ENCODE results near the gene MRPL12.

MRPL12 gene

DNA sequence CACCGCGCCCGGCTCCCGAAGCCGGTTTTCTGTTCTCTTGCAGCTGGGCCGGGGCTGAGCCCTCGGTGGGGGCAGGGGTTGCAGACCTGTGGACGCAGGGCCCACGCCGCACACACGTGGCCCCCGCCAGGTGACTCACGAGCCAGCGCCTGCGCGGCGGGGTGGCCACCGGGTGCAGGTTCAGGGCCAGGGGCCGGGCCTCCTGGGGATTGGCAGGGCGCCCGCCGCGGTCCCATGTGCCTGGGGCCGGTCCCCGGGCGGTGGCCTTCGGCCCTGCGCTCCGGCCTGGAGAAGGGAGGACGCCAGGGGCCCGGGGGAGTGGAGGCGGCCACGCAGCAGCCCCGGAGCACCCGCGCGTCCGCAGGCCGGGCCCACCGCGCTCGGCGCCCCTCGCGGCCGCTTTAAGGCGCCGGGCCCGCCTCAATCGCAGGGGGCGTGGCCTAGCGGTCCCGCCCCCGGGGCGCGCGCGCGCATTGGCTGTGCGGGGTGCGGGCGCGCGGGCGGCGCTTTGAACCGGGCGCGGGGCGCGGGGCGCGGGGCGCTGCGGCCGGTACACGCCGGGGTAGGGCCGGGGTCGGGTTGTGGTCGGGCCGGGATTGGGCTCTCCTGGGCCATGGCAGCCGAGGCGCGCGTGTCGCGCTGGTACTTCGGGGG, 8.8 kb downstream of the MRPL12 start, which contains the start of gene SLC25A10:
Gene SLC25A10, plus strand, starts transcription at position 471 of the 654 bp plus-strand sequence. Its CDS starts 143 bp downstream, at position 614.
- DNase-seq (ENCODE audit: low read depth, low spot score), result peak; percentile 46
- no peaks in the 10 kb centered on the region for H3K9me3 ChIP-seq (ENCODE audit: insufficient read depth, low read length)
- H3K4me3 ChIP-seq (ENCODE audit: insufficient read length, low read depth), result peak within 1 kb of the TSS; percentile 86
- H3K4me1 ChIP-seq (ENCODE audit: insufficient read depth, insufficient read length), result peaks cover 24% of the 10 kb centered on the region
- TF ChIP-seq SUZ12 (IDR thresholded peaks at IDR 0.05; ENCODE audit: extremely low read depth, insufficient read depth, insufficient read length) (no peak), YY1 (IDR thresholded peaks at IDR 0.05; ENCODE audit: insufficient read depth, insufficient read length) (no peak), ZNF274 (IDR thresholded peaks at IDR 0.05; ENCODE audit: low read depth, low read length) (no peak)
- H3K36me3 ChIP-seq (ENCODE audit: insufficient read depth, insufficient read length, low read length), result peaks cover 35% of the 10 kb centered on the region
- no peaks in the 10 kb centered on the region for H3K27me3 ChIP-seq (ENCODE audit: insufficient read depth, insufficient read length)
- H3K9ac ChIP-seq (ENCODE audit: insufficient read length, low read depth), result peak within 1 kb of the TSS; percentile 96

DNA sequence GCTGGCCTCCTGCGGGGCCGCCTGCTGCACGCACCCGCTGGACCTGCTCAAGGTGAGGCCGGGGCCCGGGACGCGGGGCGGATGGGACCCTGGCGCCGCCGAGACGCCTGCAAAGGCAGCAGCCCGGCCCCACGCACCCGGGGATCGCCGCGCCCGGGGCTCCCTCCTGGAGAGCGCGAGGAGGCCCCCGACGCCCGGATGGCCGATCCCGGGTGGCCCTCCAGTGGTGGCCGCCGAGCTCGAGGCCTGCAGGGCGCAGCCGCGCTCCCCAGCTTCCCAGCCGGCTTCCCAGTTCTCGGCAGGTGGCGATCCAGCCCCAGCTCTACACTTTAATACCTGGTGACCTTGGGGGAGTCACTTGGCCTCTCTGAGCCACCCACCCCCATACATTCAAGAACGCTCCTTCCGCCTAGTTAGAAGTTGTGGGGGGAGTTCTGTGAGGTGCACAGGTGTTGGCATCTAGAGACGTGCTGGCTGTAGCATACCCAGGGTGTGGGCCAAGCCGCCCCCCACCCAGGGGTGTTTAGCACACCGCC, 9.4 kb downstream of the MRPL12 start:
- H3K36me3 ChIP-seq (ENCODE audit: insufficient read depth, insufficient read length, low read length), result peaks cover 32% of the 10 kb centered on the region

DNA sequence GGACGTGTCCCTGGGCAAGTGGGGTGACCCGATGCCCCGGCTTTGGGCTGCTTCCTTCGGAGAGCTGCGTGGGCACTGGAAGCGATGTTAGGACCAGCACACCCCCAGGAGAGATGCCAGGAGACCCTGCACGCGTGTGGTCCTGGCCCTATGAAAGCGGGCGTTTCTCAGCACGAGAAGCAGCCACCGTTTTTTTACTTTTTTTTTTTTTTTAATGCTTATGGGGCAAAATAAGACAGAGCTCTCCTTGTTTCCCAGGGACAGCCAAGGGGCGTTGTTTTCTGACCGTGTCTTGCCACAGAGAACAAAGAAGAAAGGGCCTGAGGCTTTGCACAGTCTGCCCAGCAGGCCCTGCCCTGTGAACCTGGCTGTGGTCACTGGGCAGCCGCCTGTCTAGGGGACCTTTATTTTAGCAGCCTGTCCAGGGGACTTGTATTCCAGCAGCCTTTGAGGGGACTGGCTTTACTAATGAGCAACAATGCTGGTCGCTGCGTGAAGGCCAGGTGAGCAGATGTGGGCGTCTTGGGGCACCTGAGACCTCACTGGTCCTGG, 9.9 kb downstream of the MRPL12 start:
- H3K36me3 ChIP-seq (ENCODE audit: insufficient read depth, insufficient read length, low read length), result peaks cover 32% of the 10 kb centered on the region
- H3K9ac ChIP-seq (ENCODE audit: insufficient read length, low read depth), result peak overlapping the region; percentile 96
- H3K4me1 ChIP-seq (ENCODE audit: insufficient read depth, insufficient read length), result peaks cover 24% of the 10 kb centered on the region
- DNase-seq (ENCODE audit: low read depth, low spot score), result no peak
- H3K27me3 ChIP-seq (ENCODE audit: insufficient read depth, insufficient read length), result no peaks in the 10 kb centered on the region
- H3K9me3 ChIP-seq (ENCODE audit: insufficient read depth, low read length), result no peaks in the 10 kb centered on the region
- peak overlapping the region; percentile 86 for H3K4me3 ChIP-seq (ENCODE audit: insufficient read length, low read depth)
- no peak for TF ChIP-seq SUZ12 (IDR thresholded peaks at IDR 0.05; ENCODE audit: extremely low read depth, insufficient read depth, insufficient read length)
- TF ChIP-seq ZNF274 (IDR thresholded peaks at IDR 0.05; ENCODE audit: low read depth, low read length), result no peak
- no peak for TF ChIP-seq YY1 (IDR thresholded peaks at IDR 0.05; ENCODE audit: insufficient read depth, insufficient read length)

More for the DNA sequence above, 9.4 kb downstream of the MRPL12 start:
- Histone ChIP-seq H3K4me1 (ENCODE audit: insufficient read depth, insufficient read length) (peaks cover 24% of the 10 kb centered on the region), H3K9ac (ENCODE audit: insufficient read length, low read depth) (peak overlapping the region; percentile 96), H3K9me3 (ENCODE audit: insufficient read depth, low read length) (no peaks in the 10 kb centered on the region), H3K27me3 (ENCODE audit: insufficient read depth, insufficient read length) (no peaks in the 10 kb centered on the region), H3K4me3 (ENCODE audit: insufficient read length, low read depth) (peak overlapping the region; percentile 86)
- DNase-seq (ENCODE audit: low read depth, low spot score), result no peak
- TF ChIP-seq ZNF274 (IDR thresholded peaks at IDR 0.05; ENCODE audit: low read depth, low read length), result no peak
- no peak for TF ChIP-seq YY1 (IDR thresholded peaks at IDR 0.05; ENCODE audit: insufficient read depth, insufficient read length)
- no peak for TF ChIP-seq SUZ12 (IDR thresholded peaks at IDR 0.05; ENCODE audit: extremely low read depth, insufficient read depth, insufficient read length)

DNA sequence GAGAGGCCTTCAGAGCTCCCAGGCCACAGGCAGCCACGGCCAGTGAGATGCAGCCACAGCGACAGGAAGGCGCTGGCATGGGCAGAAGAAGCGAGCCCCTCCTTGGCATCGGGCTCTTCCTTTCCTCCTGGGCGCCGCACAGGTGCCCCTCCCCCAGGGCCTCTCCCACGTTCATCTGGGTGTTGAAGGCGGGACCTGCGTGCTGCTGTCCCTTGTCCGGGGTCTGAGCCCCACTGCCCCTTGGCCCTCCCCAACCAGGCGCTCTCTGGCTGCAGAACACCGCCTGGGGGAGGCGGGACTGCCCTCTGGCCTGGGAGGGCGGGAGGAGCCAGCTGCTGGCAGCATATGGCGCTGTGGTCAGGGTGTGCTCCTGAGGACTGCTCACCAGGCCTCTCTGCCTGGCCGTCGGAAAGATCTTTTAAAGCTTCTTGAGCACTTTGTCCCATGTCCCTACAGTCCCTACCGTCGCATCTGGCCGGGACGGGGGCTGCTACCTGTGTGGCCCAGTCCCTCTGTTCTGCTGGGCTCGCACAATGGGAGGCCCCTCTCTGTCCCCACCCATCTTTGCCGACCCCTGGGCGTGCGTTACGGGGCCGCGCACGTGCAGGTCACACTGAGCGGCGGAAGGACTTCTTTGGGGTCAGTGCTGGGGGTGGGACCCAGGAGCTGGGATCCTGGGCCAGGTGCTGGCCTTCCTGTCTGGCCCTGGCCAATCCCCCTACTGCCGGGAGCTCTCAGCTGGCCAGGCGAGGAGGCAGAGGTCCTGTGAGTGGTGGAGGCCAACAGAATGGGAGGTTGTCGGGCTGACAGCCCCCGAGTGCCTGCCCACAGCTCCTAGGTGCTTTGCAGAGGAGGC, 10.6 kb downstream of the MRPL12 start:
- Histone ChIP-seq H3K36me3 (ENCODE audit: insufficient read depth, insufficient read length, low read length) (peaks cover 29% of the 10 kb centered on the region), H3K4me1 (ENCODE audit: insufficient read depth, insufficient read length) (peaks cover 22% of the 10 kb centered on the region), H3K4me3 (ENCODE audit: insufficient read length, low read depth) (peak overlapping the region; percentile 86), H3K9ac (ENCODE audit: insufficient read length, low read depth) (peak overlapping the region; percentile 96), H3K27me3 (ENCODE audit: insufficient read depth, insufficient read length) (no peaks in the 10 kb centered on the region), H3K9me3 (ENCODE audit: insufficient read depth, low read length) (no peaks in the 10 kb centered on the region)
- no peak for DNase-seq (ENCODE audit: low read depth, low spot score)
- TF ChIP-seq YY1 (IDR thresholded peaks at IDR 0.05; ENCODE audit: insufficient read depth, insufficient read length), result no peak
- TF ChIP-seq ZNF274 (IDR thresholded peaks at IDR 0.05; ENCODE audit: low read depth, low read length), result no peak
- TF ChIP-seq SUZ12 (IDR thresholded peaks at IDR 0.05; ENCODE audit: extremely low read depth, insufficient read depth, insufficient read length), result no peak

DNA sequence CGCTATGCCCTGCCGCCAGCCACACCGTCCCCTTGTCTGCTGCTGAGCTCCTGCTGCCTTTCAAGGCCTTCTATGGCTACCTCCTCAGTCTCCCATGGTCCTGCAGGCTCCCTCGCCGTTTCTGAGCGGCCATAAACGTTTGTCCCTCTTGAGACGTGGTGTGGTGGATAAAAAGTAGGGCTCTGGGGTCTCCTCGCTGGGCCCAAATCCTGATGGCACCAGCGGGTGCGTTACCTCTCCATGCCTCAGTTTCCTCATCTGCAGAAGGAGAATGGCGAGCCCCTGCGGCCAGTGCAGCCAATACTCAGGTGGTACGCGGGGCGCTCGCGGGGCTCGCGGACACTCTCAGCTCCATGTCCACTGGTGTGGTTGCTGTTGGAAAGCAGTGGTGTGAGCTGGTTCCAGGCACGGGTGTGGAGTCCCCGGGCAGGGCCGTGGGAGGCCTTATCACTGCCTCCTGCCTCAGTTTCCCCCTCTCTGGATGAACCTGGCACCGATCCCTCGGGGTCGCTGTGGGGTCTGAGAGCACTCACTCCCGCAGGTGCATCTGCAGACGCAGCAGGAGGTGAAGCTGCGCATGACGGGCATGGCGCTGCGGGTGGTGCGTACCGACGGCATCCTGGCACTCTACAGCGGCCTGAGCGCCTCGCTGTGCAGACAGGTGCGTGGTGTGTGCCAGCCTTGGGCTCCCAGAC, 11.4 kb downstream of the MRPL12 start:
- peak overlapping the region; percentile 96 for H3K9ac ChIP-seq (ENCODE audit: insufficient read length, low read depth)
- no peak overlapping the region for H3K4me3 ChIP-seq (ENCODE audit: insufficient read length, low read depth)
- no peaks in the 10 kb centered on the region for H3K9me3 ChIP-seq (ENCODE audit: insufficient read depth, low read length)
- no peak for TF ChIP-seq ZNF274 (IDR thresholded peaks at IDR 0.05; ENCODE audit: low read depth, low read length)
- no peak for TF ChIP-seq SUZ12 (IDR thresholded peaks at IDR 0.05; ENCODE audit: extremely low read depth, insufficient read depth, insufficient read length)
- TF ChIP-seq YY1 (IDR thresholded peaks at IDR 0.05; ENCODE audit: insufficient read depth, insufficient read length), result no peak
- H3K4me1 ChIP-seq (ENCODE audit: insufficient read depth, insufficient read length), result peaks cover 19% of the 10 kb centered on the region
- H3K36me3 ChIP-seq (ENCODE audit: insufficient read depth, insufficient read length, low read length), result peaks cover 30% of the 10 kb centered on the region
- DNase-seq (ENCODE audit: low read depth, low spot score), result no peak
- H3K27me3 ChIP-seq (ENCODE audit: insufficient read depth, insufficient read length), result no peaks in the 10 kb centered on the region

DNA sequence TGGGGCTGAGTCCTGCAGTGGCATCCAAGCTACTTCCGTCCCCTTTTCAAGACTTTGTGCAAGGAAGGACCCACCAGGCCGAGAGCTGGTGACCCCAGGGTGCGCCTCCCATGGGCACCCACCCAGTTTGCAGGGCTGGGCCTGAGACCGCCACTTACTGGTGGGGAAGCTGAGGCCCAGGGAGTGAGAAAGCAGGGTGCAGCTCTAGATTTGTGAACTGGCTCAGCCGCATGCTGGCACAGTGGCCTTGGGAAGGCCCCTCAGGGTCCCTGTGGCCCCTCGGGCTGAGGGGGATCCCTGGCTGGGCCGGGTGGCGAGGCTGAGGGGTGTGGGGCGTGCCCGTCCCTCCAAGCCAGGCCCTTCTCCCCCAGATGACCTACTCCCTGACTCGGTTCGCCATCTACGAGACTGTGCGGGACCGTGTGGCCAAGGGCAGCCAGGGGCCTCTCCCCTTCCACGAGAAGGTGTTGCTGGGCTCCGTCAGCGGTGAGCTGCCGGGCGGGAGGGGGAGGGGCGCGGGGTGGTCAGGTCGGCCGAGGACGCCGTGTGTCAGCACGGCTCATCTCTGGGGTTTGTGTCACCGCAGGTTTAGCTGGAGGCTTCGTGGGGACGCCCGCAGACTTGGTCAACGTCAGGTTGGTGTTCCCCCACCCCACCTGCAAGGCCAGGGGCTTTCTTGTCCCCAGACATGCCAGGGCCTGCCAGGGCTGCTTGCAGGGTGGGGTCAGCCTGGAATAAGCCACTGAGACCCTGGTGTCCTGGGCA, 12.1 kb downstream of the MRPL12 start:
- H3K9ac ChIP-seq (ENCODE audit: insufficient read length, low read depth), result no peak overlapping the region

More for the DNA sequence above, 12.1 kb downstream of the MRPL12 start:
- TF ChIP-seq YY1 (IDR thresholded peaks at IDR 0.05; ENCODE audit: insufficient read depth, insufficient read length) (no peak), SUZ12 (IDR thresholded peaks at IDR 0.05; ENCODE audit: extremely low read depth, insufficient read depth, insufficient read length) (no peak), ZNF274 (IDR thresholded peaks at IDR 0.05; ENCODE audit: low read depth, low read length) (no peak)
- Histone ChIP-seq H3K27me3 (ENCODE audit: insufficient read depth, insufficient read length) (no peaks in the 10 kb centered on the region), H3K4me3 (ENCODE audit: insufficient read length, low read depth) (no peak overlapping the region), H3K4me1 (ENCODE audit: insufficient read depth, insufficient read length) (peaks cover 20% of the 10 kb centered on the region), H3K36me3 (ENCODE audit: insufficient read depth, insufficient read length, low read length) (peaks cover 37% of the 10 kb centered on the region), H3K9me3 (ENCODE audit: insufficient read depth, low read length) (no peaks in the 10 kb centered on the region)
- DNase-seq (ENCODE audit: low read depth, low spot score), result no peak
